HG03342 (cell line): ENCODE results near the gene DOCK9.

Experiments used
- ATAC-seq: cut with Tn5 transposase; IDR thresholded peaks from one replicate; pipeline ENCODE4 v1.9.1; 2021; ENCODE audit warnings: mild to moderate bottlenecking, moderate library complexity; ENCODE audit not compliant: unreplicated experiment

DOCK9 gene

GRCh38 chr13:98977568-98978265 is at the start of gene DOCK9:
Gene DOCK9, minus strand, starts transcription at chr13:98978064. Its CDS starts 155 bp downstream, at chr13:98977909.
- no peak for ATAC-seq

- no peak for ATAC-seq
These were observed 49.4 kb upstream of the DOCK9 start for GRCh38 chr13:99027260-99027659.

- no peak for ATAC-seq
These were observed 45.1 kb upstream of the DOCK9 start for GRCh38 chr13:99022941-99023340.

GRCh38 chr13:99018418-99019180 is 40.7 kb upstream of the DOCK9 start:
- ATAC-seq: no peak

GRCh38 chr13:99015606-99016490 is 38.0 kb upstream of the DOCK9 start:
- no peak for ATAC-seq

- ATAC-seq: no peak
These were observed 36.7 kb upstream of the DOCK9 start for GRCh38 chr13:99014522-99014921.

GRCh38 chr13:99013951-99014350 is 36.1 kb upstream of the DOCK9 start:
- ATAC-seq: no peak

- ATAC-seq: no peak
These were observed 34.7 kb upstream of the DOCK9 start for GRCh38 chr13:99012539-99012938.

GRCh38 chr13:99009987-99010551 is 32.2 kb upstream of the DOCK9 start:
- no peak for ATAC-seq

- no peak for ATAC-seq
These were observed 30.7 kb upstream of the DOCK9 start for GRCh38 chr13:99008577-99008976.

- no peak for ATAC-seq
These were observed 29.6 kb upstream of the DOCK9 start for GRCh38 chr13:99007414-99007986.

GRCh38 chr13:99005609-99006008 is 27.7 kb upstream of the DOCK9 start:
- ATAC-seq: no peak

GRCh38 chr13:99004978-99005377 is 27.1 kb upstream of the DOCK9 start:
- ATAC-seq: no peak

GRCh38 chr13:99003851-99004471 is 26.1 kb upstream of the DOCK9 start:
- no peak for ATAC-seq

GRCh38 chr13:99003186-99003585 is 25.3 kb upstream of the DOCK9 start:
- ATAC-seq: no peak

- no peak for ATAC-seq
These were observed 24.4 kb upstream of the DOCK9 start for GRCh38 chr13:99002172-99002710.

- no peak for ATAC-seq
These were observed 22.3 kb upstream of the DOCK9 start for GRCh38 chr13:99000137-99000536.

GRCh38 chr13:98999639-98999952 is 21.7 kb upstream of the DOCK9 start:
- no peak for ATAC-seq

- ATAC-seq: no peak
These were observed 21.2 kb upstream of the DOCK9 start for GRCh38 chr13:98998831-98999638.
